GM12878 (cell line): Measurements from ENCODE around the gene PTEN. TPM values are rescaled to one million over a fixed set of nuclear protein-coding genes. Genes with fewer than 3 reads are reported as not detected.

Experiments
- ATAC-seq: fragments of 200-7000 bp; cut with Tn5 transposase; 3 replicates; pipeline ENCODE4 v1.9.1; 2020; ENCODE audit warnings: mild to moderate bottlenecking, moderate library complexity
- BruUV-seq: library from RNA; stranded (reverse); fragments of 400-500 nt; replicated peaks from 2 replicates; lab custom pipeline; 2021; lab: Mats Ljungman, UMichigan
- CTCF ChIA-PET: fragments of 300-600 bp; sonication (Branson Sonifier 250); formaldehyde crosslinking; extraction: SDS; loops from one replicate; lab custom pipeline; 2021; ENCODE audit warnings: inconsistent platforms; lab: Yijun Ruan, JAX
- POLR2A ChIA-PET: fragments of 350-600 bp; formaldehyde crosslinking; extraction: SDS; loops from one replicate; lab custom pipeline; 2021; ENCODE audit warnings: inconsistent platforms; lab: Charles Lee
- RAD21 ChIA-PET: fragments of 300-600 bp; sonication (Branson Sonifier 250); formaldehyde crosslinking; loops from one replicate; lab custom pipeline; 2023; ENCODE audit warnings: antibody characterized with exemption; ENCODE audit not compliant: unreplicated experiment; lab: Charles Lee
- SMC1A ChIA-PET: fragments of 300-600 bp; sonication (Branson Sonifier 250); formaldehyde crosslinking; loops from one replicate; lab custom pipeline; 2023; ENCODE audit not compliant: unreplicated experiment, uncharacterized antibody; lab: Charles Lee
- DNase-seq: peaks from one replicate; pipeline ENCODE4 v3.0.0-alpha.2; 2011; ENCODE audit warnings: low read depth, low spot score
- FAIRE-seq: peaks from 3 replicates; lab custom pipeline; 2011; peaks lifted over from hg19 to GRCh38; lab: Jason Lieb, UNC
- H2AFZ ChIP-seq: 2 replicates; pipeline ENCODE4 v1.6.0; 2011; ENCODE audit warnings: low read depth, low read length, control low read depth; ENCODE audit not compliant: control insufficient read depth
- H3K27ac ChIP-seq: 2 replicates; pipeline ENCODE4 v1.5.1; 2011; ENCODE audit warnings: control low read depth; ENCODE audit not compliant: control insufficient read depth, insufficient read depth
- H3K27me3 ChIP-seq, 2 experiments: replicated peaks in 1 of 2; 2 replicates each; pipeline versions ENCODE4 v1.6.0 to v1.6.1; 2011; ENCODE audit warnings: low read length in 1 of 2; ENCODE audit not compliant: control insufficient read depth in 2 of 2, insufficient read depth in 2 of 2
- H3K36me3 ChIP-seq, 2 experiments: 2 replicates each; pipeline ENCODE4 v1.5.1; 2011; ENCODE audit warnings: low read length in 1 of 2; ENCODE audit not compliant: control insufficient read depth in 2 of 2, insufficient read depth in 2 of 2
- H3K4me1 ChIP-seq: 2 replicates; pipeline ENCODE4 v1.6.1; 2011; ENCODE audit warnings: mild to moderate bottlenecking, low read length, moderate library complexity, mixed read lengths; ENCODE audit not compliant: control insufficient read depth, insufficient read depth
- H3K4me2 ChIP-seq: 2 replicates; pipeline ENCODE4 v1.6.0; 2011; ENCODE audit warnings: control low read depth; ENCODE audit not compliant: control insufficient read depth, insufficient read depth
- H3K4me3 ChIP-seq: fragments of 200-600 bp; sonication (generic); 2 replicates; pipeline ENCODE4 v1.5.1; 2016
- H3K79me2 ChIP-seq: 2 replicates; pipeline ENCODE4 v1.6.0; 2011; ENCODE audit warnings: low read length; ENCODE audit not compliant: control insufficient read depth, insufficient read depth
- H3K9ac ChIP-seq: 2 replicates; pipeline ENCODE4 v1.8.0; 2011; ENCODE audit warnings: low read length, control low read depth, mixed read lengths; ENCODE audit not compliant: control insufficient read depth, insufficient read depth
- H3K9me3 ChIP-seq: replicated peaks from 3 replicates; pipeline ENCODE4 v1.5.1; 2011; ENCODE audit warnings: mild to moderate bottlenecking, low read length; ENCODE audit not compliant: control insufficient read depth, insufficient read depth
- H4K20me1 ChIP-seq: 2 replicates; pipeline ENCODE4 v1.6.0; 2011; ENCODE audit not compliant: control insufficient read depth, insufficient read depth
- ASH2L ChIP-seq: fragments of 300-600, 200-600 bp; sonication (generic); IDR thresholded peaks from 2 replicates; pipeline ENCODE4 v1.6.1; 2017; ENCODE audit warnings: low read depth, mild to moderate bottlenecking, borderline replicate concordance
- CBX3 ChIP-seq: fragments of 200-600 bp; sonication (generic); IDR thresholded peaks from 2 replicates; pipeline ENCODE4 v1.6.1; 2016; ENCODE audit warnings: low read depth, borderline replicate concordance
- CTCF ChIP-seq, 3 experiments: IDR thresholded peaks in 2 of 3; conservative IDR thresholded peaks in 1 of 3; 2 replicates each; pipeline ENCODE4 v1.5.1; 2011; ENCODE audit warnings: low read depth in 3 of 3, low read length in 3 of 3, mild to moderate bottlenecking in 3 of 3, control low read depth in 2 of 3, moderate library complexity in 2 of 3, inconsistent platforms in 1 of 3, mixed read lengths in 1 of 3; ENCODE audit not compliant: control insufficient read depth in 2 of 3, insufficient read depth in 1 of 3; ENCODE audit errors: extremely low read depth in 1 of 3
- E2F4 ChIP-seq: IDR thresholded peaks from 2 replicates; pipeline ENCODE4 v1.6.1; 2012; ENCODE audit warnings: low read depth, low read length, improper control_type of control experiment
- FOXM1 ChIP-seq: IDR thresholded peaks from 2 replicates; pipeline ENCODE4 v1.6.1; 2012; ENCODE audit warnings: low read depth, mild to moderate bottlenecking, inconsistent platforms, low read length, moderate library complexity
- KLF5 ChIP-seq: fragments of 450-650 bp; IDR thresholded peaks from 2 replicates; pipeline ENCODE4 v1.6.1; 2014; ENCODE audit warnings: mild to moderate bottlenecking; ENCODE audit not compliant: partially characterized antibody
- MTA2 ChIP-seq: fragments of 450-650 bp; IDR thresholded peaks from 2 replicates; pipeline ENCODE4 v1.6.1; 2016; ENCODE audit warnings: low read depth, mild to moderate bottlenecking, moderate library complexity
- MXI1 ChIP-seq: fragments of 150-350 bp; IDR thresholded peaks from 2 replicates; pipeline ENCODE4 v1.6.1; 2011; ENCODE audit warnings: low read depth, mild to moderate bottlenecking, inconsistent platforms, low read length, improper control_type of control experiment
- NFYA ChIP-seq: IDR thresholded peaks from 2 replicates; pipeline ENCODE4 v1.6.1; 2011; ENCODE audit warnings: low read depth, mild to moderate bottlenecking, low read length, improper control_type of control experiment, borderline replicate concordance
- RBBP5 ChIP-seq: fragments of 200-600 bp; sonication (generic); conservative IDR thresholded peaks from 2 replicates; pipeline ENCODE4 v1.6.1; 2016
- SMAD5 ChIP-seq: IDR thresholded peaks from 2 replicates; pipeline ENCODE4 v1.6.1; 2016; ENCODE audit warnings: antibody characterized with exemption, low read depth
- ZNF592 ChIP-seq: fragments of 450-650 bp; IDR thresholded peaks from 2 replicates; pipeline ENCODE4 v1.6.1; 2017; ENCODE audit warnings: mild to moderate bottlenecking, moderate library complexity
- ZNF687 ChIP-seq: fragments of 450-650 bp; IDR thresholded peaks from 2 replicates; pipeline ENCODE4 v1.6.1; 2017; ENCODE audit warnings: mild to moderate bottlenecking, moderate library complexity
- WGBS: methylation state at CpG from one replicate; pipeline ENCODE4 v1.1.6; 2016; ENCODE audit warnings: low lambda C conversion rate; ENCODE audit not compliant: insufficient replicate concordance, insufficient coverage; ENCODE audit errors: missing lambda C conversion rate; 5-methylcytosine and 5-hydroxymethylcytosine counted together
- in situ Hi-C: fragments of 300-500 bp; cut with MboI; formaldehyde crosslinking; loops from 9 replicates; pipeline ENCODE4 v1.14.3; 2018; ENCODE audit warnings: mixed read lengths
- intact Hi-C: fragments of 100-400 bp; cut with micrococcal nuclease; formaldehyde crosslinking; loops from one replicate; pipeline ENCODE4 v1.14.2; 2022; ENCODE audit not compliant: unreplicated experiment
- polyA plus RNA-seq, 11 experiments: library from polyadenylated mRNA; depleted of rRNA in 4 of 11; unstranded in 6 of 11; stranded (reverse) in 5 of 11; fragments of >200 nt; fragmentation: Nextera tagmentation in 4 of 11; fragmentation: Illumina TruSeq in 1 of 11; extraction: Ambion mirVana in 4 of 11; extraction: Trizol in 1 of 11; gene quantifications; 1 replicate in 1 of 11; 2 replicates in 10 of 11; pipeline versions ENCODE4 v1.2.1 to v1.2.3, GENCODE V29; 2011 to 2016; ENCODE audit warnings: inconsistent platforms in 2 of 11, missing spikeins in 2 of 11, low read depth in 1 of 11
- total RNA-seq, 4 experiments: library from RNA; depleted of rRNA in 3 of 4; stranded (reverse); fragments of >200 nt in 3 of 4; fragmentation: Illumina TruSeq in 1 of 4; extraction: Trizol in 1 of 4; gene quantifications; 2 replicates each; pipeline versions ENCODE4 v1.2.1 to v1.2.3, GENCODE V29; 2013 to 2021

Gene PTEN
- total and polyA plus RNA-seq, 10 of the 15 experiments (the other 5 are each of a cell fraction or from before 2014, with no cell fraction given), result 26.1 to 175 (median 58.1) TPM

- WGBS, result 87% methylated on average over 4 of the region's 4 CpGs
- Histone ChIP-seq H4K20me1 (no peaks in the 10 kb centered on the region), H3K9me3 (no peaks in the 10 kb centered on the region), H3K9ac (no peak overlapping the region), H3K4me1 (peaks cover 6% of the 10 kb centered on the region; the same call in 1 of the 2 replicates), H3K4me2 (no peak overlapping the region), H2AFZ (no peak overlapping the region), H3K4me3 (no peak overlapping the region), H3K27me3 (no peaks in the 10 kb centered on the region), H3K27ac (no peak overlapping the region), H3K79me2 (no peaks in the 10 kb centered on the region), H3K36me3 (no peaks in the 10 kb centered on the region)
- CTCF ChIA-PET, result no interaction called here
- POLR2A ChIA-PET, result no interaction called here
- no peak for DNase-seq
- BruUV-seq, result no TSS peak
- ATAC-seq, result no peak
- intact Hi-C loops, result no loop called here
- RAD21 ChIA-PET, result no interaction called here
- SMC1A ChIA-PET, result no interaction called here
- FAIRE-seq, result no peak
- in situ Hi-C loops, result no loop called here
- no peak for TF ChIP-seq KLF5
- TF ChIP-seq ASH2L, result no peak
- TF ChIP-seq FOXM1, result no peak
- no peak for TF ChIP-seq ZNF687
- TF ChIP-seq RBBP5, result no peak
- no peak for TF ChIP-seq ZNF592
- TF ChIP-seq CTCF (IDR thresholded peaks at IDR 0.05 in 2 of 3, conservative IDR thresholded peaks at IDR 0.05 in 1 of 3; ENCODE audit: control insufficient read depth in 2 of 3, extremely low read depth in 1 of 3, insufficient read depth in 1 of 3, low read depth in 3 of 3, low read length in 3 of 3), result no peak
- no peak for TF ChIP-seq MXI1
- TF ChIP-seq MTA2, result no peak
- TF ChIP-seq SMAD5, result no peak
- no peak for TF ChIP-seq CBX3
- no peak for TF ChIP-seq NFYA
- TF ChIP-seq E2F4, result no peak
Measured at GRCh38 chr10:87836098-87836497, 27.3 kb upstream of the PTEN start.
